Large intestine (tissue), 3 donors: Measurements from ENCODE around the gene RETREG1. TPM values are rescaled to one million over a fixed set of nuclear protein-coding genes. Genes with fewer than 3 reads are reported as not detected.

Experiments used
- DNase-seq, 2 donors: peaks; one replicate each; pipeline versions ENCODE4 v3.0.0 to v3.0.0-alpha.2; 2013
- H3K27ac ChIP-seq: one replicate; pipeline ENCODE4 v1.5.1; 2013; ENCODE audit warnings: low read length
- H3K27me3 ChIP-seq: 2 replicates; pipeline ENCODE4 v1.6.1; 2013; ENCODE audit warnings: low read length; ENCODE audit not compliant: control insufficient read depth, insufficient read depth
- H3K36me3 ChIP-seq: 2 replicates; pipeline ENCODE4 v1.6.1; 2013; ENCODE audit warnings: low read length; ENCODE audit not compliant: control insufficient read depth, insufficient read depth
- H3K4me1 ChIP-seq: one replicate; pipeline ENCODE4 v1.6.1; 2013; ENCODE audit warnings: low read length; ENCODE audit not compliant: control insufficient read depth, insufficient read depth
- H3K4me3 ChIP-seq: one replicate; pipeline ENCODE4 v1.5.1; 2013; ENCODE audit warnings: low read length
- H3K9me3 ChIP-seq: one replicate; pipeline ENCODE4 v1.6.1; 2013; ENCODE audit warnings: mild to moderate bottlenecking, low read depth, low read length, moderate library complexity; ENCODE audit not compliant: control insufficient read depth
- WGBS: methylation state at CpG from one replicate; pipeline ENCODE4 v1.1.5; 2013; ENCODE audit warnings: low lambda C conversion rate; ENCODE audit not compliant: insufficient coverage; 5-methylcytosine and 5-hydroxymethylcytosine counted together
- polyA plus RNA-seq: library from polyadenylated mRNA; unstranded; fragments of 120-200 nt; gene quantifications from one replicate; pipeline ENCODE4 v1.2.1, GENCODE V29; 2013

RETREG1 gene
- polyA plus RNA-seq, 1 donor, result 27.0 TPM

GRCh38 chr5:16558984-16559629 is 57.7 kb downstream of the RETREG1 start:
- H3K27ac ChIP-seq, result no peak overlapping the region
- 100% methylated on average over 1 of the region's 5 CpGs for WGBS
- no peaks in the 10 kb centered on the region for H3K36me3 ChIP-seq
- H3K9me3 ChIP-seq, result no peaks in the 10 kb centered on the region
- no peaks in the 10 kb centered on the region for H3K27me3 ChIP-seq
- no peak for DNase-seq
- no peaks in the 10 kb centered on the region for H3K4me1 ChIP-seq
- no peak overlapping the region for H3K4me3 ChIP-seq

- WGBS, result no CpG with 5 or more reads among the region's 4 CpGs
- Histone ChIP-seq H3K27ac (no peak overlapping the region), H3K36me3 (no peaks in the 10 kb centered on the region), H3K27me3 (no peaks in the 10 kb centered on the region), H3K4me1 (no peaks in the 10 kb centered on the region), H3K4me3 (no peak overlapping the region), H3K9me3 (no peaks in the 10 kb centered on the region)
- DNase-seq, result no peak
These were observed 59.3 kb downstream of the RETREG1 start for GRCh38 chr5:16557477-16557876.

- H3K27me3 ChIP-seq, result no peaks in the 10 kb centered on the region
- no peak for DNase-seq
- WGBS, result no CpG with 5 or more reads among the region's 8 CpGs
- no peaks in the 10 kb centered on the region for H3K4me1 ChIP-seq
- H3K27ac ChIP-seq, result no peak overlapping the region
- no peaks in the 10 kb centered on the region for H3K9me3 ChIP-seq
- H3K4me3 ChIP-seq, result no peak overlapping the region
- no peaks in the 10 kb centered on the region for H3K36me3 ChIP-seq
These were observed 62.7 kb downstream of the RETREG1 start for GRCh38 chr5:16554110-16554509.

GRCh38 chr5:16552666-16553343 is 64.0 kb downstream of the RETREG1 start:
- DNase-seq, result peak; percentile 73 to 75
- Histone ChIP-seq H3K27me3 (no peaks in the 10 kb centered on the region), H3K4me3 (no peak overlapping the region), H3K4me1 (peaks cover 2% of the 10 kb centered on the region), H3K27ac (no peak overlapping the region), H3K36me3 (no peaks in the 10 kb centered on the region), H3K9me3 (no peaks in the 10 kb centered on the region)
- 100% methylated on average over 1 of the region's 7 CpGs for WGBS

GRCh38 chr5:16551628-16552027 is 65.2 kb downstream of the RETREG1 start:
- H3K4me1 ChIP-seq, result peaks cover 8% of the 10 kb centered on the region
- no peak overlapping the region for H3K27ac ChIP-seq
- no peaks in the 10 kb centered on the region for H3K27me3 ChIP-seq
- no peak overlapping the region for H3K4me3 ChIP-seq
- H3K36me3 ChIP-seq, result no peaks in the 10 kb centered on the region
- no peak for DNase-seq
- H3K9me3 ChIP-seq, result no peaks in the 10 kb centered on the region
- 100% methylated on average over 1 of the region's 2 CpGs for WGBS

- Histone ChIP-seq H3K4me1 (peaks cover 8% of the 10 kb centered on the region), H3K27me3 (no peaks in the 10 kb centered on the region), H3K9me3 (no peaks in the 10 kb centered on the region), H3K27ac (no peak overlapping the region), H3K4me3 (no peak overlapping the region), H3K36me3 (no peaks in the 10 kb centered on the region)
- 100% methylated on average over 2 of the region's 7 CpGs for WGBS
- peak; percentile 38 to 61 for DNase-seq
These were observed 66.4 kb downstream of the RETREG1 start for GRCh38 chr5:16550316-16550952.

- 100% methylated on average over 1 of the region's 5 CpGs for WGBS
- Histone ChIP-seq H3K4me3 (no peak overlapping the region), H3K36me3 (no peaks in the 10 kb centered on the region), H3K27ac (no peak overlapping the region), H3K9me3 (no peaks in the 10 kb centered on the region), H3K4me1 (peaks cover 8% of the 10 kb centered on the region), H3K27me3 (no peaks in the 10 kb centered on the region)
- DNase-seq, result no peak
These were observed 67.1 kb downstream of the RETREG1 start for GRCh38 chr5:16549491-16550206.

- Histone ChIP-seq H3K4me3 (no peak overlapping the region), H3K27ac (no peak overlapping the region), H3K27me3 (no peaks in the 10 kb centered on the region), H3K4me1 (peaks cover 8% of the 10 kb centered on the region), H3K36me3 (no peaks in the 10 kb centered on the region), H3K9me3 (no peaks in the 10 kb centered on the region)
- WGBS, result 100% methylated on average over 1 of the region's 3 CpGs
- no peak for DNase-seq
These were observed 68.0 kb downstream of the RETREG1 start for GRCh38 chr5:16548812-16549211.

GRCh38 chr5:16548115-16548514 is 68.7 kb downstream of the RETREG1 start:
- no CpG with 5 or more reads among the region's 2 CpGs for WGBS
- H3K9me3 ChIP-seq, result no peaks in the 10 kb centered on the region
- peak overlapping the region; percentile 47 for H3K27ac ChIP-seq
- peaks cover 8% of the 10 kb centered on the region for H3K4me1 ChIP-seq
- H3K36me3 ChIP-seq, result no peaks in the 10 kb centered on the region
- DNase-seq, result peak; percentile 41 to 71
- no peak overlapping the region for H3K4me3 ChIP-seq
- no peaks in the 10 kb centered on the region for H3K27me3 ChIP-seq

GRCh38 chr5:16547200-16547842 is 69.5 kb downstream of the RETREG1 start:
- Histone ChIP-seq H3K4me3 (no peak overlapping the region), H3K36me3 (no peaks in the 10 kb centered on the region), H3K4me1 (peaks cover 8% of the 10 kb centered on the region), H3K9me3 (no peaks in the 10 kb centered on the region), H3K27me3 (no peaks in the 10 kb centered on the region), H3K27ac (no peak overlapping the region)
- no peak for DNase-seq
- WGBS, result 93% methylated on average over 4 of the region's 8 CpGs
